Caco-2 (cell line): ENCODE data around the gene PRSS57. TPM values are rescaled to one million over a fixed set of nuclear protein-coding genes. Genes with fewer than 3 reads are reported as not detected.

ENCODE experiments used
- BruUV-seq: library from RNA; stranded (reverse); fragments of 400-500 nt; replicated peaks from 2 replicates; lab custom pipeline; 2021; lab: Mats Ljungman, UMichigan
- CTCF ChIA-PET: fragments of 300-600 bp; sonication (Branson Sonifier 250); formaldehyde crosslinking; loops from one replicate; lab custom pipeline; 2022; ENCODE audit warnings: antibody characterized with exemption; lab: Charles Lee
- POLR2A ChIA-PET: fragments of 300-600 bp; sonication (Branson Sonifier 250); formaldehyde crosslinking; loops from one replicate; lab custom pipeline; 2022; ENCODE audit warnings: antibody characterized with exemption; lab: Charles Lee
- DNase-seq, 2 experiments: peaks; one replicate each; pipeline versions ENCODE4 v3.0.0 to v3.0.0-alpha.2; 2020 to 2022
- H3K27me3 ChIP-seq: replicated peaks from 2 replicates; pipeline ENCODE4 v1.6.0; 2011; ENCODE audit warnings: low read length; ENCODE audit not compliant: control insufficient read depth, insufficient read depth
- H3K36me3 ChIP-seq: 2 replicates; pipeline ENCODE4 v1.5.1; 2011; ENCODE audit warnings: low read length; ENCODE audit not compliant: control insufficient read depth, insufficient read depth
- H3K4me1 ChIP-seq: fragments of 250-450 bp; sonication (Bioruptor Pico); 2 replicates; pipeline ENCODE4 v1.5.1; 2020; ENCODE audit warnings: mild to moderate bottlenecking
- H3K4me3 ChIP-seq: 2 replicates; pipeline ENCODE4 v1.5.1; 2011; ENCODE audit warnings: low read depth, mild to moderate bottlenecking, control low read depth, low read length
- H3K9me3 ChIP-seq: fragments of 250-450 bp; sonication (Bioruptor Pico); 2 replicates; pipeline ENCODE4 v1.5.1; 2020; ENCODE audit warnings: mild to moderate bottlenecking, moderate library complexity
- H3K27ac Mint-ChIP-seq: one replicate; pipeline ENCODE4 v1.8.0; 2022; ENCODE audit warnings: mixed read lengths; ENCODE audit not compliant: unreplicated experiment
- H3K27me3 Mint-ChIP-seq: one replicate; pipeline ENCODE4 v1.8.0; 2022; ENCODE audit warnings: mixed read lengths; ENCODE audit not compliant: insufficient read depth, unreplicated experiment
- H3K36me3 Mint-ChIP-seq: one replicate; pipeline ENCODE4 v1.8.0; 2022; ENCODE audit warnings: mild to moderate bottlenecking, mixed read lengths; ENCODE audit not compliant: insufficient read depth, unreplicated experiment
- H3K4me1 Mint-ChIP-seq: one replicate; pipeline ENCODE4 v1.8.0; 2022; ENCODE audit warnings: low read depth, mixed read lengths; ENCODE audit not compliant: unreplicated experiment
- H3K4me3 Mint-ChIP-seq: one replicate; pipeline ENCODE4 v1.8.0; 2022; ENCODE audit warnings: mild to moderate bottlenecking, moderate library complexity, mixed read lengths; ENCODE audit not compliant: unreplicated experiment
- H3K9me3 Mint-ChIP-seq: one replicate; pipeline ENCODE4 v1.8.0; 2022; ENCODE audit warnings: mixed read lengths; ENCODE audit not compliant: unreplicated experiment
- intact Hi-C: fragments of 100-400 bp; cut with micrococcal nuclease; formaldehyde crosslinking; loops from one replicate; pipeline ENCODE4 v1.10.0; 2022; ENCODE audit not compliant: unreplicated experiment
- total RNA-seq: library from RNA; stranded (reverse); gene quantifications from 2 replicates; pipeline ENCODE4 v1.2.3, GENCODE V29; 2022
- TF ChIP-seq, protein P1 (sequence below), 2 experiments: fragments of 200-600 bp in 1 of 2; IDR thresholded peaks; 1 replicate in 1 of 2; 2 replicates in 1 of 2; pipeline versions ENCODE4 v1.5.1 to v1.8.0; 2011 to 2022; ENCODE audit warnings: antibody characterized with exemption in 1 of 2, control low read depth in 1 of 2, inconsistent platforms in 1 of 2, low read depth in 1 of 2, low read length in 1 of 2, mild to moderate bottlenecking in 1 of 2, moderate library complexity in 1 of 2; ENCODE audit not compliant: insufficient read depth in 1 of 2, severe bottlenecking in 1 of 2, unreplicated experiment in 1 of 2

Gene PRSS57
- total RNA-seq, 1 experiment from 2014 or later: not detected

DNA sequence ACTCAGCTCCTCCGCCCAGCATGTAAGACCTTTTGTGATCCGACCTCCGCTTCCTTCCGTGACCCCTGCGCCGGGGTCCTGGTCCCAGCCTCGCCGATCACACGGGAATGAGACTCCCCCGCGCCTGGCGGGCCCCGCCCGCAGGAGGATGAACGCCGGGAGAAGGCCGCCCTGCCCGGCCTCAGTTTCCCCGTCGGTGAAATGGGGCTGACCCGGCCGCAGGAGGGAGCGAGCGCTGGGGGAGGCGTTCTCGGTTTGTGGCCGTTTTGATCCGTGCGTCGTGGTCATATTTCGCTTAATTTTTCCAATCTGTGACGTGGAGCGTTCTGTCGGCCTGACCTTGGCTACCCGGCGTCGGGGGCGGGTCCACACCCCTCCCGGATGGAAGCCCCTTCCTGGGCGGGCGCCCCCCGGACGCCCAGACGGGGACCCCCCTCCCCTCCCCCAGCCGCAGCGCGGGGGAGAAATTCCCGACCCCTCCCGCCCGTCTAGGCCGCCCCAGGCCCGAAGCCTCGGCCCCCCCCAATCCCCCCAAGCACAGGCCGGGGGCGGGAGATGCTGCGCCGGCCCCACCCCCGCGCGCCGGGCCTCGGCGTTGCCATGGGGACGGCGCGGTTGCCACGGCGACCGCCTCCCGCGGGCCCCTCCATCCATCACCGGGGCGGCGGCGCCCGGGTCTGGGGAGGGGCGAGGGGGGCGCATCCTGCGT is 24.5 kb upstream of the PRSS57 start:
- POLR2A ChIA-PET: no interaction called here
- Mint-ChIP-seq H3K27me3 (no peaks in the 10 kb centered on the region), H3K27ac (no peak overlapping the region), H3K36me3 (peaks cover 23% of the 10 kb centered on the region), H3K9me3 (peaks cover 9% of the 10 kb centered on the region), H3K4me3 (no peak overlapping the region), H3K4me1 (no peaks in the 10 kb centered on the region)
- CTCF ChIA-PET: no interaction called here
- BruUV-seq: no TSS peak
- Histone ChIP-seq H3K9me3 (no peaks in the 10 kb centered on the region; the same call in 1 of the 2 replicates), H3K4me3 (no peak overlapping the region), H3K4me1 (no peaks in the 10 kb centered on the region), H3K27me3 (no peaks in the 10 kb centered on the region), H3K36me3 (no peaks in the 10 kb centered on the region)
- intact Hi-C loops: no loop called here
- no peak for DNase-seq
- TF ChIP-seq, protein P1, sequence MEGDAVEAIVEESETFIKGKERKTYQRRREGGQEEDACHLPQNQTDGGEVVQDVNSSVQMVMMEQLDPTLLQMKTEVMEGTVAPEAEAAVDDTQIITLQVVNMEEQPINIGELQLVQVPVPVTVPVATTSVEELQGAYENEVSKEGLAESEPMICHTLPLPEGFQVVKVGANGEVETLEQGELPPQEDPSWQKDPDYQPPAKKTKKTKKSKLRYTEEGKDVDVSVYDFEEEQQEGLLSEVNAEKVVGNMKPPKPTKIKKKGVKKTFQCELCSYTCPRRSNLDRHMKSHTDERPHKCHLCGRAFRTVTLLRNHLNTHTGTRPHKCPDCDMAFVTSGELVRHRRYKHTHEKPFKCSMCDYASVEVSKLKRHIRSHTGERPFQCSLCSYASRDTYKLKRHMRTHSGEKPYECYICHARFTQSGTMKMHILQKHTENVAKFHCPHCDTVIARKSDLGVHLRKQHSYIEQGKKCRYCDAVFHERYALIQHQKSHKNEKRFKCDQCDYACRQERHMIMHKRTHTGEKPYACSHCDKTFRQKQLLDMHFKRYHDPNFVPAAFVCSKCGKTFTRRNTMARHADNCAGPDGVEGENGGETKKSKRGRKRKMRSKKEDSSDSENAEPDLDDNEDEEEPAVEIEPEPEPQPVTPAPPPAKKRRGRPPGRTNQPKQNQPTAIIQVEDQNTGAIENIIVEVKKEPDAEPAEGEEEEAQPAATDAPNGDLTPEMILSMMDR (IDR thresholded peaks at IDR 0.05; ENCODE audit: insufficient read depth in 1 of 2, low read depth in 1 of 2, low read length in 1 of 2, severe bottlenecking in 1 of 2, unreplicated experiment in 1 of 2): no peak

DNA sequence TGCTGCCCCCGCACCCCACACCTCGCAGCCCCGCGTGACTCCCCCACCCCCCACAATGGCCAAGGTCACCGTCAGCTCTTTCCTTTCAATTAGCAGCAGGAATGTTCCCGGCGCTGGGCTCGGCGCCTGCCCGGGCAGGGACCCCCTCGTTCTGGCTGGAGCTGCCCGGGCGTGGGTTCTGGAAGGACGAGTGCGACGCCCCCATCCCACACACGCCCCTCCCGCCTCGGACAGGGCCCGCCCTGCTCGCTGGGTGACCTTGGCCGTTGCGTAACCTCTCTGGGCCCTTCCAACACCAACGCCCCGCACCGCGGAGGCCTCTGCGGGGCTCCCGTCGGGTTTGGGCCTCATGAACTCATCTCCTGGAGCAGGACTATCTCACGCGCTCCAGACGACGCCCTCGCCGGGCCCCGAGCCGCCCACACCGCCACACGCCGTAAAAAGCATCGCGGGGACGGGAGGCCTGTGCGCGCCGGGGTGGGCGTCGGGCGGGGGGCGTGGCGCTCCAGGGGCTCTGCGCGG is 23.8 kb upstream of the PRSS57 start:
- no peaks in the 10 kb centered on the region; the same call in 1 of the 2 replicates for H3K9me3 ChIP-seq
- ChIA-PET POLR2A (no interaction called here), CTCF (no interaction called here)
- no peaks in the 10 kb centered on the region for H3K27me3 Mint-ChIP-seq
- peaks cover 9% of the 10 kb centered on the region for H3K9me3 Mint-ChIP-seq
- H3K4me3 Mint-ChIP-seq: no peak overlapping the region
- DNase-seq: no peak
- no peaks in the 10 kb centered on the region for H3K36me3 ChIP-seq
- BruUV-seq: no TSS peak
- no peaks in the 10 kb centered on the region for H3K4me1 Mint-ChIP-seq
- intact Hi-C loops: no loop called here
- H3K4me3 ChIP-seq: no peak overlapping the region
- no peaks in the 10 kb centered on the region for H3K4me1 ChIP-seq
- no peaks in the 10 kb centered on the region for H3K27me3 ChIP-seq
- TF ChIP-seq, protein P1 (IDR thresholded peaks at IDR 0.05; ENCODE audit: insufficient read depth in 1 of 2, low read depth in 1 of 2, low read length in 1 of 2, severe bottlenecking in 1 of 2, unreplicated experiment in 1 of 2): no peak
- no peak overlapping the region for H3K27ac Mint-ChIP-seq
- peaks cover 23% of the 10 kb centered on the region for H3K36me3 Mint-ChIP-seq

DNA sequence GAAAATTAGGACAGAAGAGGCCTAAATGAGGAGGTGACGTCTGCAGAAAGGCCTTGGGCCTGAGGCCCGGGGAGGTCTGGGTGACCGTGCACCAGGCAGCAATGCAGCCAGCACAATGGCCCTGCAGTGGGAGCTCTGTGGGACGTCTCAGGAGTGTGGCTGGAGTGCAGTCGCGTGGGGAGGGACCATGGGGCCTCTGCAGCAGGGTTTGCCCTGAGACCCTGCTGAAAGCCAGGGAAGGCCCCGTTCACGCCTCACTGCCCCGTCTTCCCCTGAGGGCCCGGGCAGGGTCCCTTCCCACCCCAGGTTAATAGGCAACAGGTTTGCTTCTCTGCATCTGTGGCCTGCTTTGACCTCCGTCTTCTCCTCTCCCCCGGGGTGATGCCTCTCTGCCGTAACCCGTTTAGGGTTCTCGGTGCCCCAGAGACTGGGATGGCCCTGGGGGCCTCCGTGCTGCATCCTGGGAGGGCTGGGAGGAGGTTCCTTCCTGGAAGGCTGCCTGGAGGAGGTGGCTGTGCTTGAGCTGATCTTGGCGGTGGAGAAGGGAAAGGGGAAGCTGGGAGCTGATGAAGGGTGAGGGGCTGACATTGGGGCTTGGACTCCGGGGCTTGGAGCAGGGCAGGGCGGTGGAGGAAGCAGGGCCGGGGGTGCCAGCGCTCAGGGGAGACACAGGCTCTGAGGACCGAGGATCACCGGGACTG is 23.1 kb upstream of the PRSS57 start:
- H3K9me3 Mint-ChIP-seq: peaks cover 9% of the 10 kb centered on the region
- intact Hi-C loops: no loop called here
- Histone ChIP-seq H3K4me1 (no peaks in the 10 kb centered on the region), H3K36me3 (no peaks in the 10 kb centered on the region), H3K4me3 (no peak overlapping the region), H3K27me3 (no peaks in the 10 kb centered on the region), H3K9me3 (no peaks in the 10 kb centered on the region; the same call in 1 of the 2 replicates)
- ChIA-PET CTCF (no interaction called here), POLR2A (no interaction called here)
- DNase-seq: no peak
- no peaks in the 10 kb centered on the region for H3K4me1 Mint-ChIP-seq
- TF ChIP-seq, protein P1 (IDR thresholded peaks at IDR 0.05; ENCODE audit: insufficient read depth in 1 of 2, low read depth in 1 of 2, low read length in 1 of 2, severe bottlenecking in 1 of 2, unreplicated experiment in 1 of 2): no peak
- H3K27me3 Mint-ChIP-seq: no peaks in the 10 kb centered on the region
- no peak overlapping the region for H3K4me3 Mint-ChIP-seq
- H3K36me3 Mint-ChIP-seq: peaks cover 22% of the 10 kb centered on the region
- no TSS peak for BruUV-seq
- no peak overlapping the region for H3K27ac Mint-ChIP-seq
